Body of pancreas (tissue), 4 donors: ENCODE data around the gene GPRC5D.

Source experiments
- POLR2A ChIP-seq, 3 donors: fragments of 450-650 bp; IDR thresholded peaks; one replicate each; pipeline ENCODE4 v1.6.1; 2016; ENCODE audit warnings: antibody characterized with exemption in 3 of 3, mild to moderate bottlenecking in 2 of 3
- TF ChIP-seq, protein P1 (sequence below), 7 experiments: fragments of 450-650 bp in 4 of 7; fragments of 200-600 bp in 3 of 7; sonication (generic) in 3 of 7; IDR thresholded peaks; one replicate each; pipeline ENCODE4 v1.5.1; 2016 to 2019; ENCODE audit warnings: antibody characterized with exemption in 7 of 7

DNA sequence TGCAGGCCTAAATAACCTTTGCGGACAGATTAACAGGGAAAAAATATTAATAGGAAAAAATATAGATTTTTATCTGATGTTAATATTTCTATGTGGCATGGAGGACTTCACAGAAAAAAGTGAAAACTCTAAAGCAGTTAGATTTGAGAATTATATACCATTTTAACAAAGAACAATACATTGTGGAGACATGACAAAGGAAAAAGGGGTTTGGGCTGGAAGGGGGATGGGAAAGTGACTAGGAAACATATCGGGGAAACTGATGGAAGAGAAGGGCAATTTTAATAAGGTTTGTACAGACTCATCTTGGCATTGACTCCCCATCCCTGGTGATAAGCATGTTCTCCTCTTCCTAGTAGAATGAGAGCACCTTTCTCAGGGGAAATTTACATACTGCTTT, 21.0 kb upstream of the GPRC5D start:
- TF ChIP-seq, protein P1, sequence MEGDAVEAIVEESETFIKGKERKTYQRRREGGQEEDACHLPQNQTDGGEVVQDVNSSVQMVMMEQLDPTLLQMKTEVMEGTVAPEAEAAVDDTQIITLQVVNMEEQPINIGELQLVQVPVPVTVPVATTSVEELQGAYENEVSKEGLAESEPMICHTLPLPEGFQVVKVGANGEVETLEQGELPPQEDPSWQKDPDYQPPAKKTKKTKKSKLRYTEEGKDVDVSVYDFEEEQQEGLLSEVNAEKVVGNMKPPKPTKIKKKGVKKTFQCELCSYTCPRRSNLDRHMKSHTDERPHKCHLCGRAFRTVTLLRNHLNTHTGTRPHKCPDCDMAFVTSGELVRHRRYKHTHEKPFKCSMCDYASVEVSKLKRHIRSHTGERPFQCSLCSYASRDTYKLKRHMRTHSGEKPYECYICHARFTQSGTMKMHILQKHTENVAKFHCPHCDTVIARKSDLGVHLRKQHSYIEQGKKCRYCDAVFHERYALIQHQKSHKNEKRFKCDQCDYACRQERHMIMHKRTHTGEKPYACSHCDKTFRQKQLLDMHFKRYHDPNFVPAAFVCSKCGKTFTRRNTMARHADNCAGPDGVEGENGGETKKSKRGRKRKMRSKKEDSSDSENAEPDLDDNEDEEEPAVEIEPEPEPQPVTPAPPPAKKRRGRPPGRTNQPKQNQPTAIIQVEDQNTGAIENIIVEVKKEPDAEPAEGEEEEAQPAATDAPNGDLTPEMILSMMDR (IDR thresholded peaks at IDR 0.05): no peak
- TF ChIP-seq POLR2A (IDR thresholded peaks at IDR 0.05): no peak
